Amniotic stem cell (primary cell): ENCODE results near the gene SELENOS.
A peak's percentile ranks its signal among the peaks of the same experiment; 100 is the strongest.

Experiments
- DNase-seq: peaks from one replicate; lab custom pipeline; 2025; lab: John Stamatoyannopoulos, UW

Gene SELENOS

DNA sequence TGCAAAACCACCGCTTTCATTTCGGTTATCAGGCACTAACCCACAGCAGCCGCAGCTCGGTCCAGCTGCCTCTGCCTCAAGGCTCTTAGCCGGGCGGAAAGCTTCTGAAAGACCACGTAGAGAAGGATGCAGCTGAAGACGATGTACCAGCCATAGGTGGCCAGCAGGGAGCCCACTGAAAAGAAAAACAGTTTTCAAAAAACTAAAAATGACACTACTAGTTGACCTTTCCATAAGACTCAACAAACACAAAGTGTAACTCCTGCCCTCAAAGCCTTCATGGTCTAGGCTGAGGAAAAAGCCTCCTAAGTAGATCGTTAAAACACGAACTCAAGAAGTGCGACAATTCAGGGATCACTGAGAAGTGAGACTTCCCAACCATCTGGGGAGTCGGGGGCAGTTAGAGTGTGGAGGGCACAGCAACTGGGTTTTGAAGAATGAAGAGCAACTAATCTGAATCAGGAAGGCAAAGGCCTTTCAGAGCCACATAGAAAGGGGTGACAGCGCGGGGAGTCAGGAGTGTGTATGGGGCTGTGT lies 716 bp downstream of the SELENOS start:
- DNase-seq: no peak

DNA sequence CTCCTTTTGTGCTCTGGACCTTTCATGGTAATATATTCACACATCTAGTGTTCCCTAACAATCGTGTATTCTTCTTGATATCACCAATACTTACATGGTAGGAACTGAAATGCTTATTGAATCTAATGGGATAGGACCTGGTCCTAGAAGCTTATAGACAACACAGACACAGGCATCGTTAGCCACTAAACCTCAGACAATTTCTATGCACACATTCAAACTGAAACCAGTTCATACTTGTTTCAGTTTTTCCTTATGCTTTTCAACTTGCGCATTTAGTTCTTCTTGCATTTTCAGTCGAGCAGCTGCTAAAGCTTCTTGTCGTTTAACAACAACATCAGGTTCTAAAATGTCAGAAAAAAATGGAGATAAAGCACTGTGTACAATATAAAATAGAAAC lies 2.3 kb downstream of the SELENOS start:
- no peak for DNase-seq

DNA sequence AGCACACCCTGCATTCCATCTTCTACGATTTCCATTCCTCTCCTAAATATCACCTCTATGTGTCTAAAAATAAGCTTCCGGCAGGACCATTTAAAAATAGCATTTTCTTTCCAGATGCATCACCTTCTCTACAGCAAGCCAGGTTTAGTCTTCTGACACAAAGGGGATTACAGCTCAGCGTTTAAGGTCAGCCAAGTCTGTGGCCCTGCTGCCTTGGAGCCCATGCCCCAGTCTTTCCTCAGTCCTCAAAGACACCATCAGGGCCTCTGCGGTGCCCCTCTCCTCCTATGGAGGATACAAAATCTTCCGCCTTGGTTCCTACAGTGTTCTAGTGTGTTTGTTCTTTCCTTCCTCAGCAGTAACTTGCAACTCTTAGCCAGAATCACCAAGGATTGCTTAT lies 3.8 kb downstream of the SELENOS start:
- DNase-seq: no peak

DNA sequence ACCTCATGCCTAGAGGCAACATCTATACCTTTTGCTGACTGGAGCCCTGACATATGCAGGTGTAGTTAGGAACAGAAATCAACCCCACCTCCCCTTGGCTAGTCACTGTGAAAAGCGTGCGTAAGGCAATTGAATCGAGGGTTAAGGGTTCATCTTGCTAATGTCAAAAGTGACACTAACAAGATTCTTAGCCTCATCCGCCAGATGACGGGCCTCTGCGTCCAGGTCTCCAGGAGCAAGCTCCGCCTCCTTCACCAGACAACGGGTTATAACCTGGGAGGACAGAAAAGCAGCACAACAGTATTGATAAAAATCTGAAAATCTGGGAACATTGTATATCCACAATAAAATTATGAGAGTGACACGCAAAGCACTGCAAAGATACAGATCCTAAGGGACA lies 4.7 kb downstream of the SELENOS start:
- DNase-seq: no peak

DNA sequence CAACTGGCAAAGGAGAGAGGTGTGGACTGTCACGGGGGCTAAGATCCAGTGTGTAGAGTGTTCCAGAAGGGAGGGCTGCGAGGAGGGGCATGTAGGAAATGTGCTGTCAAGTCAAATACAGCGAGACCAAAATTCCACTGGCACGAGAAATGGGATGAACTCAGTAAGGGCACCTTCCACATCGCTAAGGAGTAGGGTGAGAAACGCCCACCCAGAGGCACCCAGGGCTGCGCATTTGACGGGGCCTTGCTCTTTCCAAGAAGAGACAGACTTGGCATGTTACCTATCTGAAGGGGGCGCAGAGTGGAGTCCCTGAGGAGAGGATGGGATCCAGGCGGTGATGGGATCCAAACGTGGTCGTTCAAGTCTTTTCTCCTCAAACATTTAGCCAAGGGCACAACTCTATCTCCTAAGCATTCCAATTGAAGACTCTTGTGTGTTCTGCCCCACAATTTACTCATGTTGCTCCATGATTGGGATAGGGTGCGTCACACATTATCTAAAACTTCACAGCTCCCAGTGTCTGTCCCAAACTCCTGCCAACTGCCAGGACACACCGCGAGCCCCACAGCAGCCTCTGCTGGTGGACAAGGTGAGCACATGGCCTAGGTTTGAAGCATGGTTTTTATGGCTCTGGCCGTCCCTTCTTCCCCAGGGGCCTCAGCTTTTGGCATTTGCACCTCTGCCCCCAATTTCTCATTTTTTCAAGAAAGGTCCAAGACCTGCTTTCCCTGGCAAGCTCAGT lies 7.6 kb downstream of the SELENOS start:
- no peak for DNase-seq

GRCh38 chr15:101267320-101268104 lies 9.8 kb downstream of the SELENOS start:
- no peak for DNase-seq

GRCh38 chr15:101266787-101267186 lies 10.5 kb downstream of the SELENOS start:
- DNase-seq: no peak

DNA sequence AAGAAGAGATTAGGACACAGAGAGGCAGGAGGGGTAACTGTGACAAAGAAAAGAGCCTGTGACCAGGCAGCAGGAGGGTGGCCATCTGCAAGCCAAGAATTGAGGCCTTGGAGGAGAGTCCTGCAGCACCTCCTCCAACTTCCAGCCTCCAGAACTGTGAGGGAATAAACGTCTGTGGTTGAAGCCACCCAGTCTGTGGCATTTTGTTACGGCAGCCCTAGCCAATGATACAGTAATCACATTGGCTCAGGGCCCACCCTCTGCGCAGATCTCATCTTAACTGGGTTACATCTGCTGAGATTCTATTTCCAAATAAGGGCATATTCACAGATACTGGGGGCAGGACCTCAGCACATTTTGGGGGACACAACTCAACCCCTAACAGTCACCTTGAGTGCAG lies 11.3 kb downstream of the SELENOS start:
- no peak for DNase-seq

DNA sequence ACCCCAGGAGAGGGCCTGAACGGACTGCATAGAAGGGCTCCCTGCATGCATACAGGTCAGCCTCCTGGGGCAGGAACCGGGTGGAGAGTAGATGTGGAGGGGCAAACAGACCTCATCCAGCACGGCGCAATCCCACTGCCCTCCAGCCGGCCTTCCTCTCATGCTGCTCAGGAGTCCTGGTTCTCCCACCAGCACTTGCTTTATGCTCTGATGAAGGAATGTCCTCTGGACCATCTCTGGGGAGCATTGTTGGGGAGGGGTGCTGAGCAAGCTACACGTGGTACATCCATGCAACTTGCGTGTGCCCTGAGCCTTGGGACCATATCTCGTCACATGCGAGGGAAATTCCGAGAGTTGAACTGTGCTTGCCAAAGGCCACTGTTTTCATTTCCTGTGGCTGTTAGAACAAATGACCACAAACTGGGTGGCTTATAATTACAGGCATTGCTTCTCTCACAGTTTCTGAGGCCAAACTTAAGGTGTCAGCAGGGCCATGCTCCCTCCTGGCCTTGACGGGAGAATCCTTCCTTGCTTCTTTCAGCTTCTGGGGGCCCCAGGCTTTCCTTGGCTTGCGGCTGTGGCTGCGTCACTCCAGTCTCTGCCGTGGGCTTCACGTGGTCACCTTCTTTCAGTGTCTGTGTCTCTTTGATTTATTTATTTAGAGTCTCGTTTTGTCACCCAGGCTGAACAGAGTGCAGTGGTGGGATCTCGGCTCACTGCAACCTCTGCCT lies 12.2 kb downstream of the SELENOS start:
- no peak for DNase-seq

DNA sequence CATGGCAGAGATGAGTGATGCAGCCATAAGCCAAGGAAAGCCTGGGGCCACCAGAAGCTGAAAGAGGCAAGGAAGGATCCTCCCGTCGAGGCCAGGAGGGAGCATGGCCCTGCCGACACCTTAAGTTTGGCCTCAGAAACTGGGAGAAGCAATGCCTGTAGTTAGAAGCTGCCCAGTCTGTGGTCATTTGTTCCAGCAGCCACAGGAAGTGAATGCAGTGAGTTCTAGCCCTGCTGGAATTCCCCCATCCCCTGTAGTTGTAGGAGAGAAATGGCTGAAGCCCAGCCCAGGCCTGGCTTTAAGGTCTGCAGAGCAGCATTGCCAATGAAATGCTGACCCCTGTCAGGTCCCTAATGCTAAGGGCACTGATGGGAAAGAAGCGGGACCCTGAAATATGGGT lies 13.3 kb downstream of the SELENOS start:
- DNase-seq: no peak

DNA sequence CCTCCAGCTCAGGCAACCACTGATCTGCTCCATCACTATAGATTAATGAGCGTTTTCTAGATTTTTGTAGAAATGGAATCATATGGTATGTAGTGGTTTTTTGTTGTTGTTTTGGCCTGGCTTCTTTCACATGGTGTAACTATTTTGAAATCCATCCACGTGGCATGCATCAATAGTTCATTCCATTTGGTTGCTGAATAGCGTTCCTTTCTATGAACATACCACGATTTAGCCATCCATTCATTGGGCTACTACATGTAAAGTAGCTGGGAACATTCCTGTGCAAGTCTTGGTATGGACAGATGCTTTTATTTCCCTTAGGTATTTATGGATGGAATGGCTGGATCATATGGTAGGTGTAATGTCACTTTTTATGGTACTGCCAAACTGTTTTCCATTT lies 14.7 kb downstream of the SELENOS start:
- DNase-seq: no peak

DNA sequence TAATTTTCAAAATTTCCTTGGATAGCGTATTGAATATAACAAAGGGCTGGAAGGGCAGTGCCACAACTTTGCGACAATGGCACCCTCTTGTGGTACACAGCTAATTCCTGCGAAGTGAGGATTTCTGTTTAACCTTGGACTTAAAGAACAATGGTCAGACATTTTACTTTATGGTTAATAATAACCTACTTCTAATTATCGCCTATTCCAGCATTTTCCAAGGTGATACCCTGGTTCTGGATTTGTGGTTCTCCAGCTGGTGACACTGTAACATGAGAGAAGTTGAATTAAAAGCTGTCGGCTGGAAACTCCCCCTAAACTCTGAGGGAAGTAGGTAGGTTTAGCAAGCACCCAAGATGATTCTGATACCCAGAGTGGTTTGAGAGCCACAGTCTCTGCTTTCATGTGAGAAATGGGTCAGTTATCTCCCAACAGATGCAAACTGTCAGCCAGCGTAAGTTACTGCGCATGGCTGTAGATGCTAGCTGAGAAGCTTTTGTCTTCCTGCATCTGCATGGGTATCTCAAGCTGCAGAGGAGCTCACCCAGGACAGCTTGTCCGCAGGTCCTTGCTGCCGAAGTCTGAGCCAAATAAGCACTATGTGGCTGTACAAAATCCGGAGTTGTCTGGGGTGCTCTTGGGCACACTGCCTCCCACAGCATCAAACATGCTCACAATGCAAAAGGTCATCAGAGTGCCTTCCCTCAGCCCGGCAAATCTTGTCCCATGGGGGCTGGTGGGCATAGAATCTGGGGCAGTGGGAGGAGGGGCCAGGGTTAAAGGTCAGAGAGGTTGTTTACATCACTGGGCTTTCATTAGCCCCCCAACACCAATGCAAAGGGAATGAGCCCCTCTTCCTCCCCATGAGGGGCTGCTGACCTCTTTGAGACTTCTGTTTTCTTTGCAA lies 18.8 kb downstream of the SELENOS start:
- DNase-seq: peak; percentile 47

GRCh38 chr15:101256757-101257156 lies 20.5 kb downstream of the SELENOS start:
- no peak for DNase-seq

DNA sequence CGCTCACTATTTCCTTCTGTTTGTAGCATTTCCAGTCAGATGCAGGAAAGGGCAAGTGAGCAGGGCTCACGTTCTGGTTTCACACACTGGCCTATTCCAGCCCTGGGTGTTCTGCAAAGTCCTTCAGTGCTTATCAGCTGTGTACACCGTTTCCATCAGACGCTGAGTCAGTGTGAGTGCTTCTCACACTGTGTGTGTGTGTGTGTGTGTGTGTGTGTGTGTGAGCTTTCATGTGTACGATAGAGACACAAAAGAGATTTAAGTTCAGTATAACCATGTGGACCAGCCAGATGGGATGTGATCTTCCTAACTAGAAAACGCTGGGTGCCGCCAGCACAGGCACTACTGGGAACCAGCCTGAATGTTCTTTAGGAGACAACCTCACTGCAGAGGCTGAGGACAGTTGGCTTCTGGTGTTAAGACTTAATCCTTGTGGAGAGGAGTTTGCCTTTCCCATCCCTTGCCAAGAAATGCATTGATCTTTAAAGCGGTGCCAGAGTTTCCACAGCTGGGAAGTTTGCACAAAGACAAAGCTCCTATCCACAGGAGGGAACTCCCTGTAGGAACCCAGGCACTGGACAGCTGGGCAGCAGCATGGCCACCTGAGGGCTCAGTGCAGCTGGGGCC lies 21.6 kb downstream of the SELENOS start:
- DNase-seq: no peak

DNA sequence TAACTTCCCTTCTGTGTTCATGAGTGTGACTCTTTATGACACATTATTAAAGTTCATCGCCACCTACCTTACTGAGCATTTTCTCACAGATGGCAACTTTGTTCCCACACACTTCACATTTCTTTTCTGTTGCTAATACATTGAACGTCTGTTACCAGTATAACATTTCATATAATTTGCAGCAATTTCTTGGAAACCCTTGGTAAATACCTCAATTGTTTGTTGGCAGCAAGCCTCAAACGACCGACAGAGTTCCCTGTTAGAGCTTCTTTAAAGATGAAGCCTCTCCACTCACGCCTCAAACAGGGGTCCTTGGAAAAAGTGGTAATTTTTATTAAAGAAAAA lies 22.3 kb downstream of the SELENOS start:
- no peak for DNase-seq

DNA sequence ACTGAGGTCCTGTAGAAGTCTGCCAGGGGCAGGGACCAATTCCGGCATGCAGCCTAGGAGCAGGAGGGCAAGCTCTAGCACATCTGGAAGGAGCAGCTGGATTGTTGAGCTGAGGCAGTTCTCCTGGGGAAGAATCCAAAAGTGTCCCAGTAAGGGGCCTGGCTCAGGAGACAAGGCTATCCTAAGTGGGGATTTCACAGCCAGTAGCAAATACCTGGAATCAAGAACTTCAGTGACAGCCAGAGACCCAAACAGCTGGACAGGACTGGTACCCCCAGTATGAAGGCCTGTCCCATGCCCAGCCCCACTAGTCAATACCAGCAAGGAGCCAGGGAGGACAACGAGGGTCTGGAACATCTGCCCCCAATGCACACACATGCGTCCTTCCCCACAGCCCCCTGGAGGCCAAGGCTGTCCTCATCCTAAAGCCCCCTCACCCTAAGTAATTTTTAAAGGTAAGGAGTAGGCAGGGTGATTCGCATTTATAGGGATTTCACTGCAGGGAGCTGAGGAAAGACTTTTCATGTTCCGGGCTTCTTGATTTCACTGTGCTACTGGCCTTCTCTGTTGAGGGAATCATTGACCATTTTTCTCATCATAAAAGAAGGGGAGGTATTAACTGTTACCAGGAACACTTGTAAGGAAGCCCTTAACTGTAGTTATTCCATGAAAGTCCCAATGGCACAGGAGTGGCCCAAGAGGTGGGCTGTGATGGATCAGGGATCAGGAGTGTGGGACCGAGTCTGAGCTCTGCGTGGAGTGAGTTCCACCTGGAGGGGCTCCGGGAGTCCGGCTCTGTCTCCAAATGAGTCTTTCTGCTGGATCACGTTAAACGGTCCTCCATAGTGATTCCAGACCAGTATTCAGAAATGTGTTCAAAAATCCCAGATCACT lies 22.9 kb downstream of the SELENOS start:
- no peak for DNase-seq

DNA sequence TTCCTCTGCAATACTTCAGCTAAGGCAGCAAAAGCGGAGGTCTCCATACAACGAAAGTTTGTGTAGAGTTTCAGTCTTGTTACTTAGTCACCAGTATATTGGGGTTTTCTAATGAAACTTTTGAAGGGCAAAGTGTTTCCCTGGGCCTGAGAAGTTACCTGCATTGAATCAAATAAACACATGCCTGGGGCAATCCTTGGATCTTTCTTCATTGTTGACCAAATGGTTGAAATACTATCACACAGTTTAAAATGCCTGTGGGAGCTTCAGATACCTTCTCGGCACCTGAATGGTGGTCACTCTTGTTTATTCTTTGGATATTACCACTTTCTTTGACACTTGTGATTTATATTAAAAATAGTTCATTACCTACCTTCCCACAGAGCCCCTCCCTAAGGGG lies 24.4 kb downstream of the SELENOS start:
- no peak for DNase-seq

GRCh38 chr15:101251830-101252820 lies 25.2 kb downstream of the SELENOS start, which contains the start of gene CHSY1:
TSS of gene CHSY1 (minus strand) at chr15:101252048. CDS start at chr15:101251456, 592 bp downstream.
- peak; percentile 91 for DNase-seq
